Measurements from ENCODE around the gene GOLGA8N.
A peak's percentile ranks its signal among the peaks of the same experiment; 100 is the strongest.
"Not testable (repeated sequence)": the region's sequence is repeated elsewhere in the genome, so short reads cannot be mapped to it uniquely, and the experiment has no call there.

Gene GOLGA8N

DNA sequence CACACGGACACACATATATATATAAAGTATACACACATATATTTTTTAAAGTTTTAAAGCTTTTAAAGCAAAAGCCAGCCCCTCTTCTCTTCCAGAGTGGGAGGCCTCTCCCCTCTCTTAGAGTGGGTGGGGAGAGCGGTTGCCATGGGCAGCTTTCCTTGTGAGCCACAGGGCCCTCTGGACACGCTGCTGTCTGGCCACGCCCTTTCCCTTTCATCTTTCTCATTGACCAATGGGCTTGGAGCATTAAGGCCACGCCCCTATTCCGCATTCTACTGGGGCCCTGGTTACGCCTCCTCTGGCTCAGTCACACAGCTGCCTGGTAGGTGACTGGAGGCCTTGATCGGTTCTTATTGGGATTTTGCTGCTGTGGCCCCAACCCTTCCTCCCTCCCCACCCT, at the start of gene GOLGA8N:
Gene GOLGA8N (plus strand): TSS at position 306 of the 400 bp plus-strand sequence.
- DNase-seq (ENCODE audit: low read depth in 3 of 3, low spot score in 1 of 3) = not testable (repeated sequence)

- DNase-seq (ENCODE audit: low read depth in 3 of 3, low spot score in 1 of 3) = not testable (repeated sequence)
Observed at GRCh38 chr15:32543456-32543855, 49.8 kb upstream of the GOLGA8N start.

DNA sequence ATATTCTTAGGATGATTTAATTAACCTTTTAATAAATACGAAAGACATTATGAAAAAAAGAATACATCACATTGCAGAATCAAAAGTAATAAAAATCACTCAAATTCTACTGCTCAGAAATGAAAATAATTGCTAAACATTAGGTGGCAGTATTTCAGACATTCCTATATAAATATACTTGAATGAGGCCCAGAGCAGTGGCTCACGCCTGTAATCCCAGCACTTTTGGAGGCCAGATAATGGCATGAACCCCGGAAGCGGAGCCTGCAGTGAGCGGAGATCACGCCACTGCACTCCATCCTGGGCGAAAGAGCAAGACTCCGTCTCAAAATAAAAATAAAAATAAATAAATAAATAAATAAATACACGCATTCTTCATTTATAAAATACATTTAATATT, 48.1 kb upstream of the GOLGA8N start:
- not testable (repeated sequence) for DNase-seq (ENCODE audit: low read depth in 3 of 3, low spot score in 1 of 3)

- not testable (repeated sequence) for DNase-seq (ENCODE audit: low read depth in 3 of 3, low spot score in 1 of 3)
Observed at GRCh38 chr15:32554587-32554986, 38.7 kb upstream of the GOLGA8N start.

GRCh38 chr15:32562198-32562597, 31.1 kb upstream of the GOLGA8N start:
- DNase-seq (ENCODE audit: low read depth in 3 of 3, low spot score in 1 of 3) = not testable (repeated sequence)

DNA sequence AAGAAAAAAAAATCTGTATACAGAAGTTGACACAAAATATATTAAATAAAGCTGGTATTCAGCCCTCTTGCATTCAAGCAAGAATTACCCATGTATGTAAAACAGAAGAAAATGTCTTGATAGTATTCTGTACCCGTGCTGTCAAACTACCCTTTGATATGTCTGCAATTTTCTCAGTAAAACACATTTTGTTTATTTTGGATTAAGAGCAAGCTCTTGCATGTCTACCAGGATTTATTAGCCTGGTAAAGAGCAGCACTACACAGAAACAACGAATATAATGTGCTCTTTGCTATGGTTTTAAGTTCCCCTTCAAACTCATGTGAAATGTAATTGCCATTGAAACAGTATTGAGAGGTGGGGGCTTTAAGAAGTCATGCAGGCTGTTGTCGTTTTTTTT, 24.3 kb upstream of the GOLGA8N start:
- not testable (repeated sequence) for DNase-seq (ENCODE audit: low read depth in 3 of 3, low spot score in 1 of 3)

DNA sequence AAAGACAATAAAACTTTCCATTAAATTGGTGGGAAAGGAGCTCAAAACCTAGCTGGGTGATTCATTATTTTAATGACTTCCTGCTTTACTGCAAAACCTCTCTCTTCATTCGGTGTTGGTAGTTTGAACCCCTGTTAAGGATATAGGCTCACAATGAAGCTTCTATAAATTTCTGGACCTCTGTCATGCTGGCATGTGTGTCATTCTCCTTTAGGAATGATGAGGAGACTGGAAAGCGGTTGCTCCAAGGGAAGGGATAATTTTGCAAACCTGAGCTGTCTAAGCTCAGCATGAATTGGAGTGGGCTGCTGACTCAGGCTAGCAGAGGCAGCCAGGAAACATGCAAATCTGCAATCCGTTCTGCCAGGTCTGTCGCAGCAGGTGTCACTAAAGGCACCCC, 14.8 kb upstream of the GOLGA8N start:
- not testable (repeated sequence) for DNase-seq (ENCODE audit: low read depth in 3 of 3, low spot score in 1 of 3)

DNA sequence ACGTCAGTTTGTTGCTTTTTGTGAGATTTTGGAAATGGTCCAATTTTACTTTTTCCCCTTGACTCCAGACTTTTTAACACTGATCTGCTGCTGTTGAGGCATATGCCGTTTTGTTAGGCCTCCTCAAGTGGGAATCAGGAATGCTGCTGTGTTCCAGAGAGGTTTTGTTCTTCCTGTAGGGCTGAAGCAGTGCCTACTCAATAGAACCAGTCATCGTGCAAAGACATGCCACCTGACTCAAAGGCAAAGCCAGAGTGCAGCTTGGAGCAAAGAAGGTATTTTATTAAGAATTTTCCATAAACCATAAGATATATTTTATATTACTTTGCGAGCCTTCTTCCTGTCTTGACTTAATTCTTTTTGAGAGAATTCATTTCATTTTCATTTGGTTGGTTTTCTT, 7.4 kb upstream of the GOLGA8N start:
- not testable (repeated sequence) for DNase-seq (ENCODE audit: low read depth in 3 of 3, low spot score in 1 of 3)

GRCh38 chr15:32609518-32609917, 16.3 kb downstream of the GOLGA8N start:
- DNase-seq (ENCODE audit: low read depth in 3 of 3, low spot score in 1 of 3) = not testable (repeated sequence)

- not testable (repeated sequence) for DNase-seq (ENCODE audit: low read depth in 3 of 3, low spot score in 1 of 3)
Observed at GRCh38 chr15:32610719-32611118, 17.5 kb downstream of the GOLGA8N start.

- DNase-seq (ENCODE audit: low read depth in 3 of 3, low spot score in 1 of 3) = not testable (repeated sequence)
Observed at GRCh38 chr15:32614712-32615050, 21.4 kb downstream of the GOLGA8N start.

DNA sequence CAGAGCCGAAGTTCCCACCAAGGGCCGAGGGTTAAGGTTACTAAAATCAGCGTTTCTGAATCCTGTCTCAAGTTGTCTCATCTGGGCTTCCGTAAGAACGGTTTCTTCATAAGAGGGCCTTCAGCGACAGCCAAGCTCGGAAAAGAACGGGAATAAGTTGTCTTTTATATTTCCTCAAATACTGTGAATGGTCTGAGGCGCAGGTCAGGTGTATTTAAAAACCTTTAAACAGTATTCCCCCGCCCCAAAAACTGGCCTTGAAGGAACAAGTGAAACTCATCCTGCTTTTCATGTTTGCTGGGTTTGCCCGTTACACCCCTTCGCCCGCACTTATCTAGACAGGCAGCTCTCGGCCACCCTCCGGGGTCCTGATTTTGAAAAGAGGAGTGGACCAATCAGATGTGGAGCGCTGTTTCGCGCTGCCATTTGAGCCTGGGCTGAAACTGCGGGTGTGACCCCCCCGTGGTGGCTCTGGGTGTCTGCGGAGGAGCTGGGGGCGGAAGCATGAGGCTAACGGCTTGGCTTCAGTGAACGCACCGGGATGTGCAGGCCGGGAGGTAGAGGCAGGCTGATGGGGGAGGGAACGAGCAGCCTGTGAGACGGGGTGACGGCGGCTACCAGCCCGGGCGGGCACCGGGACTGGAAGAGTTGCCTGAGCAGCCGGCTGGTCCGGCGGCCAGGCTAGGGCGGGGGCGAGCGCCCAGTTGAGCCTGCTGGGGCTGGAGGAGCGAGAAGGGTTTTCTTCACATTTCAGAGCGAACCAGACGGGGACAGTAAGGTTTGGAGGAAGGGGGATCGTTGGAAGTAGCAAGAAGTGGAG, 22.0 kb downstream of the GOLGA8N start, which contains the start of gene ARHGAP11A:
Gene ARHGAP11A (plus strand): TSS at position 454 of the 820 bp plus-strand sequence. CDS start 708 bp downstream, outside the sequence.
- peak; percentile 49 to 64 (median 52) for DNase-seq (ENCODE audit: low read depth in 3 of 3, low spot score in 1 of 3)

DNA sequence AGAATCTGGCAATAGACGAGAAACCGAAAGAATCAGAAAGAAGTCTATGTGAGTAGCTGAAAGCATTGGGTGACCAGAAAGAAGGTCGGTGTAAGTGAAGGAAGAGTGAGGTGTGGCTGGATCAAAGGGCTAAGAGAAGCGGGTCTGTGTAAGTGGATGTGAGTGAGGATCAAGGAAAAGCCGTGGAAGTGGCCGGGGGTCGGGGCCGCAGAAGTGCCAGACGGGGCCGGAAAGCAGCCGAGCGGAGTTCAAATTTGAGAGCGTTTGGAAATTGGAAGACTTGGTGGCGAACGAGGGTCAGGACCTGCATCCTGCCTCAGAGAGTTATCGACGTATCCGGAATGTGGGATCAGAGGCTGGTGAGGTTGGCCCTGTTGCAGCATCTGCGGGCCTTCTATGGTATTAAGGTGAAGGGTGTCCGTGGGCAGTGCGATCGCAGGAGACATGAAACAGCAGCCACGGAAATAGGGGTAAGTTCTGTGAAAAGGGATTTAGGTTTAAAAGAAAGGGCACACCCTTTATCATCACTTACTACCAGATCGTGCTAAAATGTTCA, 22.7 kb downstream of the GOLGA8N start:
- not testable (repeated sequence) for DNase-seq (ENCODE audit: low read depth in 3 of 3, low spot score in 1 of 3)

GRCh38 chr15:32636410-32636809, 43.2 kb downstream of the GOLGA8N start:
- no peak for DNase-seq (ENCODE audit: low read depth in 3 of 3, low spot score in 1 of 3)

- no peak for DNase-seq (ENCODE audit: low read depth in 3 of 3, low spot score in 1 of 3)
Observed at GRCh38 chr15:32636908-32637567, 43.8 kb downstream of the GOLGA8N start.

DNA sequence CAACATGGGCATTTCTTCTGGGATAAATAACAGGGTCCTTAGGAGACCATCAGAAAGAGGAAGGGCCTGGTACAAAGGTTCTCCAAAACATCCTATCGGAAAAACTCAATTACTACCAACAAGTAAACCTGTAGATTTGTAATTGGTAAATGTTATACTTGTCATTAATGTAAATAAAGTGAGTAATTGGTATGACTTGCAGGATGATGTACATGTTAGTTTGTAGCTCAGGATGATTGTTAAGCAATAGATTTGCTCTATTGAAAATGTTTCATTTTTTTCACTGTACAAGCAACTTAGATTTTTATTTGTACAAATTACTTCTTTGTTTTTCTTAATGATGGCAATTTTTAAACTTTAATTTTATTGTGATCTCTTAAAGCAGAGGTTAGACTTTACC, 44.4 kb downstream of the GOLGA8N start:
- DNase-seq (ENCODE audit: low read depth in 3 of 3, low spot score in 1 of 3) = no peak

GRCh38 chr15:32641517-32642059, 48.3 kb downstream of the GOLGA8N start, which contains the start of gene SCG5:
Gene SCG5 (plus strand): TSS chr15:32641710. CDS start chr15:32643593, 1,883 bp downstream.
- no peak for DNase-seq (ENCODE audit: low read depth in 3 of 3, low spot score in 1 of 3)

GRCh38 chr15:32642667-32643435, 49.6 kb downstream of the GOLGA8N start:
- DNase-seq (ENCODE audit: low read depth in 3 of 3, low spot score in 1 of 3) = no peak

GRCh38 chr15:32643907-32644445, 50.7 kb downstream of the GOLGA8N start:
- DNase-seq (ENCODE audit: low read depth in 3 of 3, low spot score in 1 of 3) = no peak

DNA sequence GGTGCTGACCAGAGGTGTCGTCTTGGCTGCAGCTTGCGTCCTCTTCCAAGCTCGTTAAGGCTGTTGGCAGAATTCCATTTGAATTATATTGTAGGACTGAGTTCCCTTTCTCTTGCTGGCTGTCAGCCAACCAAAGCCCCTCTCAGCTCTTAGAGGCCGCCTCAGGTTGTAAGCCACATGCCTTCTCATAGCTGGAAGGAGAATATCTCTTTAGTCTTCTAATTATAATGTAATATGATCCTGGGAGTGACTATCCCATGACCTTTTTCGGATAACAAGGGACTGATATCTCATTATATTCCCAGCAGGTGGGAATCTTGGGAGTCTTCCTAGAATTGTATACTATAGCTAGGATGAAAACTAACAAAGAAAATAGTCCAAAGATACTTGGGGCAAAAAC, 53.0 kb downstream of the GOLGA8N start:
- DNase-seq (ENCODE audit: low read depth in 3 of 3, low spot score in 1 of 3) = no peak

GRCh38 chr15:32649342-32649741, 56.1 kb downstream of the GOLGA8N start:
- no peak for DNase-seq (ENCODE audit: low read depth in 3 of 3, low spot score in 1 of 3)
